ENCODE measurements around the gene MTMR11. TPM values are rescaled to one million over a fixed set of nuclear protein-coding genes. Genes with fewer than 3 reads are reported as not detected.

The MTMR11 gene
- total and polyA plus RNA-seq, 2 donors (not counting 1 experiment from before 2014, with no cell fraction given), result 0.91 TPM; not detected in 1

GRCh38 chr1:149963358-149963757, 26.7 kb upstream of the MTMR11 start:
- Histone ChIP-seq H3K27me3 (replicated peaks in 1 of 4; ENCODE audit: control extremely low read depth in 1 of 4, control insufficient read depth in 3 of 4, insufficient read depth in 4 of 4, low read length in 3 of 4) (no peaks in the 10 kb centered on the region), H2AFZ (ENCODE audit: insufficient read depth, low read depth, low read length, poor library complexity, severe bottlenecking) (no peak overlapping the region), H3K4me3 (ENCODE audit: control extremely low read depth in 1 of 5, extremely low read depth in 1 of 5, insufficient read depth in 1 of 5, low read depth in 2 of 5, low read length in 4 of 5) (no peak overlapping the region), H3K27ac (ENCODE audit: low read length in 2 of 2) (no peak overlapping the region), H3K36me3 (replicated peaks in 1 of 2; ENCODE audit: control extremely low read depth in 1 of 2, control insufficient read depth in 1 of 2, extremely low read depth in 1 of 2, insufficient read depth in 2 of 2, low read length in 1 of 2) (peaks cover 0 to 2% of the 10 kb centered on the region in 2 experiments), H3K9me3 (ENCODE audit: control extremely low read depth in 1 of 3, control insufficient read depth in 2 of 3, insufficient read depth in 1 of 3, low read length in 2 of 3) (no peaks in the 10 kb centered on the region), H3K4me2 (replicated peaks; ENCODE audit: low read depth, low read length, poor library complexity, severe bottlenecking) (no peak overlapping the region), H3K9ac (ENCODE audit: low read length) (no peak overlapping the region), H3K79me2 (ENCODE audit: control insufficient read depth, insufficient read depth, low read length) (no peaks in the 10 kb centered on the region), H3K4me1 (ENCODE audit: control insufficient read depth in 2 of 2, insufficient read depth in 2 of 2, low read length in 2 of 2) (peaks cover 7% of the 10 kb centered on the region in 2 donors), H4K20me1 (ENCODE audit: control insufficient read depth, insufficient read depth, low read length, poor library complexity, severe bottlenecking) (no peaks in the 10 kb centered on the region)
- ChIA-PET POLR2A (no interaction called here), CTCF (interaction anchor here (0.8 to 5.0 kb wide), 14 partner anchors 21 to 375 kb away, joined by 3 to 91 read pairs (median 6); no protein-coding TSS in a partner anchor)
- Mint-ChIP-seq H3K27me3 (peaks cover 9% of the 10 kb centered on the region), H3K4me3 (no peak overlapping the region), H3K4me1 (peaks cover 4% of the 10 kb centered on the region), H3K27ac (no peak overlapping the region), H3K9me3 (ENCODE audit: insufficient read depth) (no peaks in the 10 kb centered on the region)
- ATAC-seq (ENCODE audit: low read depth) (no peak), DNase-seq (no peak)
- no peak for TF ChIP-seq EZH2 (IDR thresholded peaks at IDR 0.05; ENCODE audit: borderline replicate concordance, insufficient read depth, low read depth, low read length, poor library complexity, severe bottlenecking)
- no peak for TF ChIP-seq CTCF (IDR thresholded peaks at IDR 0.05)
- intact Hi-C loops (cut with micrococcal nuclease), result loop anchor here (2.0 to 5.0 kb wide), 2 partner anchors 49 to 109 kb away; partner anchors contain the start of gene OTUD7B
- WGBS (ENCODE audit: insufficient coverage), result no CpG with 5 or more reads among the region's 3 CpGs

- CTCF ChIA-PET, result interaction anchor here (0.7 to 5.0 kb wide), 39 partner anchors 10 to 375 kb away, joined by 3 to 91 read pairs (median 5); partner anchors contain the start of gene OTUD7B
- Histone ChIP-seq H2AFZ (ENCODE audit: insufficient read depth, low read depth, low read length, poor library complexity, severe bottlenecking) (no peak overlapping the region), H3K9ac (ENCODE audit: low read length) (no peak overlapping the region), H3K27me3 (replicated peaks in 1 of 4; ENCODE audit: control extremely low read depth in 1 of 4, control insufficient read depth in 3 of 4, insufficient read depth in 4 of 4, low read length in 3 of 4) (peaks cover 0 to 4% (median 0%) of the 10 kb centered on the region in 4 experiments), H3K27ac (ENCODE audit: low read length in 2 of 2) (no peak overlapping the region), H3K9me3 (ENCODE audit: control extremely low read depth in 1 of 3, control insufficient read depth in 2 of 3, insufficient read depth in 1 of 3, low read length in 2 of 3) (peaks cover 0 to 3% (median 0%) of the 10 kb centered on the region in 3 donors), H3K4me2 (replicated peaks; ENCODE audit: low read depth, low read length, poor library complexity, severe bottlenecking) (no peak overlapping the region), H4K20me1 (ENCODE audit: control insufficient read depth, insufficient read depth, low read length, poor library complexity, severe bottlenecking) (no peaks in the 10 kb centered on the region), H3K4me1 (ENCODE audit: control insufficient read depth in 2 of 2, insufficient read depth in 2 of 2, low read length in 2 of 2) (peaks cover 7% of the 10 kb centered on the region in 2 donors), H3K4me3 (ENCODE audit: control extremely low read depth in 1 of 5, extremely low read depth in 1 of 5, insufficient read depth in 1 of 5, low read depth in 2 of 5, low read length in 4 of 5) (no peak overlapping the region), H3K79me2 (ENCODE audit: control insufficient read depth, insufficient read depth, low read length) (no peaks in the 10 kb centered on the region), H3K36me3 (replicated peaks in 1 of 2; ENCODE audit: control extremely low read depth in 1 of 2, control insufficient read depth in 1 of 2, extremely low read depth in 1 of 2, insufficient read depth in 2 of 2, low read length in 1 of 2) (peaks cover 0 to 2% of the 10 kb centered on the region in 2 experiments)
- Mint-ChIP-seq H3K27ac (no peak overlapping the region), H3K9me3 (ENCODE audit: insufficient read depth) (no peaks in the 10 kb centered on the region), H3K27me3 (peaks cover 9% of the 10 kb centered on the region), H3K4me3 (no peak overlapping the region), H3K4me1 (peaks cover 4% of the 10 kb centered on the region)
- TF ChIP-seq EZH2 (IDR thresholded peaks at IDR 0.05; ENCODE audit: borderline replicate concordance, insufficient read depth, low read depth, low read length, poor library complexity, severe bottlenecking) (no peak), CTCF (IDR thresholded peaks at IDR 0.05) (no peak)
- 86% methylated on average over 2 of the region's 2 CpGs for WGBS (ENCODE audit: insufficient coverage)
- intact Hi-C loops (cut with micrococcal nuclease), result loop anchor here (1.0 to 5.0 kb wide), 4 partner anchors 50 to 207 kb away; partner anchors contain the start of genes OTUD7B and VPS45
- ATAC-seq (ENCODE audit: low read depth) (no peak), DNase-seq (no peak)
- POLR2A ChIA-PET, result interaction anchor here (1.2 kb wide), 1 partner anchor 75 kb away, joined by 3 read pairs; a partner anchor contains a TSS
These were observed 26.1 kb upstream of the MTMR11 start for GRCh38 chr1:149962736-149963135.
